Suprapubic skin (tissue), 4 donors: ENCODE data around the gene SLC6A19. TPM values are rescaled to one million over a fixed set of nuclear protein-coding genes. Genes with fewer than 3 reads are reported as not detected.

Experiments used
- DNase-seq, 2 donors: peaks; one replicate each; pipeline ENCODE4 v3.0.0-alpha.2; 2019; ENCODE audit warnings: low spot score in 2 of 2
- H3K27ac ChIP-seq: fragments of 200-600 bp; sonication (generic); one replicate; pipeline ENCODE4 v1.5.1; 2019
- H3K27me3 ChIP-seq: fragments of 200-600 bp; sonication (generic); one replicate; pipeline ENCODE4 v1.5.1; 2019
- H3K36me3 ChIP-seq: fragments of 200-600 bp; sonication (generic); one replicate; pipeline ENCODE4 v1.5.1; 2019
- H3K4me1 ChIP-seq: fragments of 200-600 bp; sonication (generic); one replicate; pipeline ENCODE4 v1.5.1; 2019
- H3K4me3 ChIP-seq: fragments of 200-600 bp; sonication (generic); one replicate; pipeline ENCODE4 v1.5.1; 2019; ENCODE audit warnings: mild to moderate bottlenecking
- H3K9me3 ChIP-seq: fragments of 200-600 bp; sonication (generic); one replicate; pipeline ENCODE4 v1.5.1; 2019
- EP300 ChIP-seq: sonication (generic); formaldehyde crosslinking; IDR thresholded peaks from one replicate; pipeline ENCODE4 v1.6.1; 2017; ENCODE audit warnings: antibody characterized with exemption
- POLR2A ChIP-seq, 2 donors: fragments of 450-650 bp; IDR thresholded peaks; one replicate each; pipeline ENCODE4 v1.6.1; 2017; ENCODE audit warnings: antibody characterized with exemption in 2 of 2, mild to moderate bottlenecking in 2 of 2, moderate library complexity in 2 of 2
- POLR2AphosphoS5 ChIP-seq, 3 donors: sonication (generic); formaldehyde crosslinking; IDR thresholded peaks; one replicate each; pipeline ENCODE4 v1.6.1; 2017; ENCODE audit warnings: antibody characterized with exemption in 3 of 3
- WGBS: methylation state at CpG from one replicate; pipeline ENCODE4 v1.1.5; 2018; 5-methylcytosine and 5-hydroxymethylcytosine counted together
- total RNA-seq, 4 donors: library from RNA; depleted of rRNA; stranded (reverse); fragments of >200 nt; gene quantifications; one replicate each; pipeline ENCODE4 v1.1.0, GENCODE V29; 2016
- TF ChIP-seq, protein P1 (sequence below), 2 donors: fragments of 200-600 bp in 1 of 2; fragments of 450-650 bp in 1 of 2; sonication (generic) in 1 of 2; IDR thresholded peaks; one replicate each; pipeline ENCODE4 v1.5.1; 2016 to 2019; ENCODE audit warnings: antibody characterized with exemption in 2 of 2, mild to moderate bottlenecking in 1 of 2, moderate library complexity in 1 of 2

The SLC6A19 gene
- total RNA-seq, 4 donors from 2014 or later = 0.23 TPM; not detected in 3

DNA sequence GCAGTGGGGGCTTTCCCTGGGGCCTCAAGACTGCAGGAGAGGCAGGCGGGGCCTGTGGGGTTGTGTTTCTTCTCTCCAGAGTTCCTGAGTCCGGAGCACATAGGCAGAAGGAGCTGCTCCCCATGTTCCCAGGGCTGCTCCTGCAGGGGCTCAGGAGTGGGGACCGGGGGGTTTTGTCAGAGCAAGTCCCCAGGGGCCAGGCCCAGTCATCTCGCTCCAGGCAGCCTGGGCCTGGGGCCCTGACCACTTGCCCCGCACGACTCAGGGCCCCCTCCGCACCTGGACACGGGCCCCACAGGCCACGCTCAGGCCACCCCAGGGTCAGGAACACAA is 22.0 kb upstream of the SLC6A19 start:
- peaks cover 16% of the 10 kb centered on the region for H3K27me3 ChIP-seq
- H3K36me3 ChIP-seq = no peaks in the 10 kb centered on the region
- TF ChIP-seq POLR2AphosphoS5 (IDR thresholded peaks at IDR 0.05) (no peak), EP300 (no peak), POLR2A (IDR thresholded peaks at IDR 0.05) (no peak)
- TF ChIP-seq, protein P1, sequence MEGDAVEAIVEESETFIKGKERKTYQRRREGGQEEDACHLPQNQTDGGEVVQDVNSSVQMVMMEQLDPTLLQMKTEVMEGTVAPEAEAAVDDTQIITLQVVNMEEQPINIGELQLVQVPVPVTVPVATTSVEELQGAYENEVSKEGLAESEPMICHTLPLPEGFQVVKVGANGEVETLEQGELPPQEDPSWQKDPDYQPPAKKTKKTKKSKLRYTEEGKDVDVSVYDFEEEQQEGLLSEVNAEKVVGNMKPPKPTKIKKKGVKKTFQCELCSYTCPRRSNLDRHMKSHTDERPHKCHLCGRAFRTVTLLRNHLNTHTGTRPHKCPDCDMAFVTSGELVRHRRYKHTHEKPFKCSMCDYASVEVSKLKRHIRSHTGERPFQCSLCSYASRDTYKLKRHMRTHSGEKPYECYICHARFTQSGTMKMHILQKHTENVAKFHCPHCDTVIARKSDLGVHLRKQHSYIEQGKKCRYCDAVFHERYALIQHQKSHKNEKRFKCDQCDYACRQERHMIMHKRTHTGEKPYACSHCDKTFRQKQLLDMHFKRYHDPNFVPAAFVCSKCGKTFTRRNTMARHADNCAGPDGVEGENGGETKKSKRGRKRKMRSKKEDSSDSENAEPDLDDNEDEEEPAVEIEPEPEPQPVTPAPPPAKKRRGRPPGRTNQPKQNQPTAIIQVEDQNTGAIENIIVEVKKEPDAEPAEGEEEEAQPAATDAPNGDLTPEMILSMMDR (IDR thresholded peaks at IDR 0.05) = no peak
- no peak overlapping the region for H3K27ac ChIP-seq
- no peak overlapping the region for H3K4me3 ChIP-seq
- no peaks in the 10 kb centered on the region for H3K9me3 ChIP-seq
- WGBS = 88% methylated on average over 3 of the region's 9 CpGs
- DNase-seq = no peak
- no peaks in the 10 kb centered on the region for H3K4me1 ChIP-seq

GRCh38 chr5:1180096-1180495 is 21.3 kb upstream of the SLC6A19 start:
- no CpG with 5 or more reads among the region's 20 CpGs for WGBS

DNA sequence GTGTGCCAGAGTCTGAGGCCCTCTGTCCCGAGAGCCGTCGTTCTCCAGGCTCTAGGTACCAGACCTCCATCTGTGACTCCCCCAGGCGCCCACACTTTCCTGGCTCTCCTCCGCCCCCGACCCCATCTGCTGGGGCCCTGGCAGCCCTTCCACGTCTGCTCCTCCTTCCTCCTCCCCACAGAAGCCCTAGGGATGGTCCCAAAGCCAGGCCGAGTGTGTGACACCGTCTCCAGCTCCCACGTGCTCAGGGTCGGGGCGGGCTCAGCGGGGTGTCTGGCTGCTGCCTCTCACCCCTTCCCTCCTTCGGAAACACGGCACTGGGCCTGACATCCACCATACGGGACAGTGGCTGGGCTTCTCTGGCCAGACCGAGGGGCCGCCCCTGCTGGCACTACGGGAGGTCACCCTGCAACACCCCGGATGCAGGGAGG is 20.5 kb upstream of the SLC6A19 start:
- H3K27ac ChIP-seq = no peak overlapping the region
- peaks cover 16% of the 10 kb centered on the region for H3K27me3 ChIP-seq
- H3K4me3 ChIP-seq = no peak overlapping the region
- H3K4me1 ChIP-seq = no peaks in the 10 kb centered on the region
- H3K36me3 ChIP-seq = no peaks in the 10 kb centered on the region
- 73% methylated on average over 16 of the region's 20 CpGs for WGBS
- no peak for DNase-seq
- H3K9me3 ChIP-seq = no peaks in the 10 kb centered on the region
- TF ChIP-seq POLR2AphosphoS5 (IDR thresholded peaks at IDR 0.05) (no peak), EP300 (no peak), POLR2A (IDR thresholded peaks at IDR 0.05) (no peak)
- TF ChIP-seq, protein P1 (IDR thresholded peaks at IDR 0.05) = no peak

More at GRCh38 chr5:1180096-1180495, 21.3 kb upstream of the SLC6A19 start:
- TF ChIP-seq, protein P1 (IDR thresholded peaks at IDR 0.05) = no peak
- TF ChIP-seq POLR2A (IDR thresholded peaks at IDR 0.05) = no peak
- TF ChIP-seq EP300 = no peak
- no peak for TF ChIP-seq POLR2AphosphoS5 (IDR thresholded peaks at IDR 0.05)
- Histone ChIP-seq H3K36me3 (no peaks in the 10 kb centered on the region), H3K9me3 (no peaks in the 10 kb centered on the region), H3K4me3 (no peak overlapping the region), H3K27ac (no peak overlapping the region), H3K27me3 (peaks cover 16% of the 10 kb centered on the region), H3K4me1 (no peaks in the 10 kb centered on the region)
- no peak for DNase-seq

GRCh38 chr5:1181451-1182359 is 19.7 kb upstream of the SLC6A19 start:
- no peaks in the 10 kb centered on the region for H3K36me3 ChIP-seq
- H3K4me3 ChIP-seq = no peak overlapping the region
- DNase-seq = no peak
- no peak overlapping the region for H3K27ac ChIP-seq
- H3K9me3 ChIP-seq = no peaks in the 10 kb centered on the region
- H3K27me3 ChIP-seq = peaks cover 18% of the 10 kb centered on the region
- H3K4me1 ChIP-seq = no peaks in the 10 kb centered on the region
- TF ChIP-seq, protein P1 (IDR thresholded peaks at IDR 0.05) = no peak
- TF ChIP-seq POLR2A (IDR thresholded peaks at IDR 0.05) (no peak), EP300 (no peak), POLR2AphosphoS5 (IDR thresholded peaks at IDR 0.05) (no peak)
- 88% methylated on average over 15 of the region's 27 CpGs for WGBS

DNA sequence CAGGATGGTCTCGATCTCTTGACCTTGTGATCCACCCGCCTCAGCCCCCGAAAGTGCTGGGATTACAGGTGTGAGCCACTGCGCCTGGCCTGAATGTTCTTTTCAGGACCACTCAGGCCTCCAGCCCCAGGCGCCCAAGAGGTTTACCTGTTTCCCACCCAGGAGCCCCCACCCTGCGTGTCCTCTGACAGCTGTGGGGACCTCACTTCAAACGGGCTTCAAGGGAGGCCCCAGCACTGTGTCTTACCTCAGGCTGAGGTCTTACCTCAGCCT is 19.1 kb upstream of the SLC6A19 start:
- no peak overlapping the region for H3K4me3 ChIP-seq
- no peaks in the 10 kb centered on the region for H3K4me1 ChIP-seq
- 86% methylated on average over 7 of the region's 7 CpGs for WGBS

More for the DNA sequence above, 19.1 kb upstream of the SLC6A19 start:
- H3K36me3 ChIP-seq = no peaks in the 10 kb centered on the region
- TF ChIP-seq POLR2AphosphoS5 (IDR thresholded peaks at IDR 0.05) = no peak
- TF ChIP-seq, protein P1 (IDR thresholded peaks at IDR 0.05) = no peak
- TF ChIP-seq POLR2A (IDR thresholded peaks at IDR 0.05) = no peak
- no peak for TF ChIP-seq EP300
- no peak for DNase-seq
- no peak overlapping the region for H3K27ac ChIP-seq
- H3K27me3 ChIP-seq = peaks cover 24% of the 10 kb centered on the region
- H3K9me3 ChIP-seq = no peaks in the 10 kb centered on the region
